ENCODE measurements around the gene RHEX.

DNA sequence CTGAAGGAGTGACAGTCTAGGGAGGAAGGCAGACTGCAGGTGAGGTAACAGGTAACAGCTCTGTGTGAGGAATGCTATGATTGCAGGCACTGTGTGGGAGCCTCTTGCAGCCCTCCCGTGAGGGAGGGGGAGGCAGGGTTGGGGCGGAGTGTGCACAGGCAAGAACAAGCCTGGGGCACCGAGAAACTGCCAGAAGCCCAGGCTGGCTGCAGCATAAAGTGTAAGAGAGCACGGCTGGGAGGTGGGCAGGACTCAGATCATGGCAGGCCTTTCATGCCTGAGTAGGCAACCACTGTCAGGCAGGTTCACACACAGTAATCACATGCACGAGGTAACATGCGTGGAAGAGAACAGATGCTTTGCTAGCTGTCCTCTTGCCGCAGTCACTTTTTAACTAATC lies 11.3 kb upstream of the RHEX start:
- TF ChIP-seq TAF1 (IDR thresholded peaks at IDR 0.05; ENCODE audit: borderline replicate concordance, insufficient read depth, low read length) (no peak), SIN3A (IDR thresholded peaks at IDR 0.05; ENCODE audit: borderline replicate concordance, insufficient read depth, low read length) (no peak), POLR2AphosphoS5 (IDR thresholded peaks at IDR 0.05; ENCODE audit: low read depth, low read length) (no peak), REST (IDR thresholded peaks at IDR 0.05; ENCODE audit: insufficient read depth in 1 of 2, low read depth in 2 of 2, low read length in 2 of 2) (no peak)
